NCI-H526 (cell line): ENCODE data around the gene CNTROB.
"Not testable (repeated sequence)": the region's sequence is repeated elsewhere in the genome, so short reads cannot be mapped to it uniquely, and the experiment has no call there.

Experiments
- DNase-seq, 2 experiments: peaks; one replicate each; lab custom pipeline; 2025; lab: John Stamatoyannopoulos, UW

CNTROB gene

DNA sequence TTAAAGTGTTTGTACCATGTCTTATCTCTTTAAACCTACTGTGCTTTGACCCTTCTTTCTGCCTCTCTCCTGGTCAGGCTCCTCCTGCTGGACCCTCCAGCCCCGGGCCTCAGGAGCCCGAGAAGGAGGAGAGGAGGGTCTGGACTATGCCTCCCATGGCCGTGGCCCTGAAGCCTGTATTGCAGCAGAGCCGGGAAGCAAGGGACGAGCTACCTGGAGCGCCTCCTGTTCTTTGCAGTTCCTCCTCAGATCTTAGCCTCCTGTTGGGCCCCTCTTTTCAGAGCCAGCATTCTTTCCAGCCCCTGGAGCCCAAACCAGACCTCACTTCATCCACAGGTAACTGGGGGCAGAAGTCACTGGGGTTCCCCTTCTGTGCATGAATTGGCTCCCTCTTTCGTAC is 13.6 kb downstream of the CNTROB start:
- DNase-seq = no peak

DNA sequence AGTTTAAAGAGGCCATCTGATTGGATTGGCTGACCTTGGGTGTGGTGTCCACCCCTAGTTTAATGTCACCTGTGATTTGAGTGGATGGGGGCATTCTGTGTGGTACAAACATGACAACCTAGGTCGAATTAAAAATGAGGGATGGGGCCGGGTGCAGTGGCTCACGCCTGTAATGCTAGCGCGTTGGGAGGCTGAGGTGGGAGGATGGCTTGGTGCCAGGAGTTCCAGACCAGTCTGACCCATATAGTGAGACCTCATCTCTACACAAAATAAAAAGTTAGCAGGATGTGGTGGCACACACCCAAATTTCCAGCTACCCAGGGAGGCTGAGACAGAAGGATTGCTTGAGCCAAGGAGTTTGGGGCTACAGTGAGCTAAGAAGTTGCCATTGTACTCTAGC is 14.4 kb downstream of the CNTROB start:
- DNase-seq = no peak

DNA sequence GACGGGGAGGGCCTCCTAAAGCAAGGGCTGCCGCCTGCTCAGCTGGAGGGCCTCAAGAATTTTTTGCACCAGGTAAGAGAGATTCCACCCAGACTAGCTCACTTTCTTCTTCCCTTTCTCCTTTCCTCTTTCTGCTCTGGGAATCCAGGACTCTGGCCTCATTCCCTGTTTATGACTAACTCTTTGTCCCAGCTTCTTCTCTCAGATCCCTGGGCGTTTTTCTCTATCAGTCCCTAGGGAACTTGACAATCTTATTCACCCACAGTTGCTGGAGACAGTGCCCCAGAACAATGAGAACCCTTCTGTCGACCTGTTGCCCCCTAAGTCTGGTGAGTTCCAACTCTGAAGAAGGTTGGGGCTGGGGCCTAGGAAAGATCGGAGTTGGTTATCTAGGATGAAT is 15.6 kb downstream of the CNTROB start:
- no peak for DNase-seq

DNA sequence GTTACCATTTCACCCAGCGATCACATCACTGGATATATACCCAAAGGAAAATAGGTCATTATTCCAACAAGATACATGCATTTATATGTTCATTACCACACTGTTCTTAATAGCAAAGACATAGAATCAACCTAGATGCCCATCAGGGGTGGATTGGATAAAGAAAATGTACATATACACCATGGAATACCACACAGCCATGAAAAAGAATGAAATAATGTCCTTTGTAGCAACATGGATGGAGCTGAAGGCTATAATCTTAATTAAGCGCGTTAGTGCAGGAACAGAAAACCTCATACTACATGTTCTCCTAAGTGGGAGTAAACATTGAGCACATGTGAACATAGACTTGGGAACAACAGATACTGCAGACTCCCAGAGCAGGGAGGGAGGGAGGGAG is 18.6 kb downstream of the CNTROB start:
- no peak for DNase-seq

DNA sequence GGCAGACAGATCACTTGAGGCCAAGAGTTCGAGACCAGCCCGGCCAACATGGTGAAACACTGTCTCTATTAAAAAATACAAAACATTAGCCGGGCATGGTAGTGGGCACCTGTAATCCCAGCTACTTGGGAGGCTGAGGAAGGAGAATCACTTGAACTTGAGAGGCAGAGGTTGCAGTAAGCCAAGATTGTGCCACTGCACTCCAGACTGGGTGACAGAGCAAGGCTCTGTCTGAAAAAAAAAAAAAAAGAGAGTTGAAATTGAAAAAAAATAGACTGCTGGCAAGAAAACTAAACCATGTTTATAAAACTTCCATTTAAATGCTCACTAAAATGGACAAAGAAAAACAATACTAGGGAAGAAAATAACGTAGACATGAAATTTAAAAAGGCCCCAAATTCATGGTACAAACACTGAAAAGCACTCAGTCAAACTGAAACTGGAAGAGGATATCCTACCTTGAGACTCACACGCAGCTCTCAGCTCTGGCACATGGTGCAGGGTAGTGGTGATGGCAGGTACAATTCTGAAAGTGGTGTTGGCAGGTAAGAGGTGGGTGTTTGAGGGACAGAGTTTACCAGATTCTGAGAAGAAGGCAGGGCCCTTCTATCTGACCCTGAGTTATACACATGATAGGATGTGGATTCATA is 19.3 kb downstream of the CNTROB start:
- no peak for DNase-seq

DNA sequence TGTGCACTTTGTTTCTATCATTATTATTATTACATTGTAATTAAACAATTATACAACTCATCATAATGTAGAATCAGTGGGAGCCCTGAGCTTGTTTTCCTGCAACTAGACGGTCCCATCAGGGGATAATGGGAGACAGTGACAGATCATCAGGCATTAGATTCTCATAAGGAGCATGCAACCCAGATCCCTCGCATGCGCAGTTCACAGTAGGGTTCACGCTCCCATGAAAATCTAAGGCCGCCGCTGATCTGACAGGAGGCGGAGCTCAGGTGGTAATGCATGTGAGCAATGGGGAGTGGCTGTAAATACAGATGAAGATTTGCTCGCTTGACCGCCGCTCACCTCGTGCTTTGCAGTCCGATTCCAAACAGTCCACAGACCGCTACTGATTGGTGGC is 21.3 kb downstream of the CNTROB start:
- not testable (repeated sequence) for DNase-seq

DNA sequence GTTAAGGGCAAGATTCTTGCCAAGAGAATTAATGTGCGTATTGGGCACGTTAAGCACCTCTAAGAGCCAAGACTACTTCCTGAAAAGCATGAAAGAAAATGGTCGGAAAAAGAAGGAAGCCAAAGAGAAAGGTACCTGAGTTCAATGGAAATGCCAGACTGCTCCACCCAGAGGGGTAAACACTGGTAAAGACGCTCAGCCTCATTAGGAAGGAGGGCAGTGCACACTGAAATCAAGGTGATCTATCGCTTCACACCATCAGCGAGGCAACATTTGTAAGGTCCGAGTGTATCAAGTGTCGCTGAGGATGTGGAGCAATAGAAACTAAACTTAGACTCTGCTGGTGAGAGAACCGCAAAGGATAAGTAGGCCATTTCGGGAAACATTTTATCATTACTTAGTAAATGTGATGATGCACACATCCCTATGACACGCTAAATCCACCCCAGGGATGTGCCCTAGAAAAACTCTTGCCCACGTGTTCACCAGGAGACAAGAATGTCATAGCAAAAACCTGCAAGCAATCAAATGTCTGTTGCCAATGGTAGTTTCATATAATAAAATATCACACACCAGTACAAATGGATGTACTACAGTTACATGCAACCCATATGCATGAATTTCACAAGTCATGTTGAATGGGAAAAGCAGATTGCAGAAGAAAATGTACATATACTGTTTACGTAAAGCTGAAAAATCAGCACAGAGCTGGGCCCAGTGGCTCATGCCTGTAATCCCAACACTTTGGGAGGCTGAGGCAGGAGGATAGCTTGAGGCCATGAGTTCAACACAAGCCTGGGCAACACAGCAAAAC is 23.6 kb downstream of the CNTROB start:
- DNase-seq = no peak

DNA sequence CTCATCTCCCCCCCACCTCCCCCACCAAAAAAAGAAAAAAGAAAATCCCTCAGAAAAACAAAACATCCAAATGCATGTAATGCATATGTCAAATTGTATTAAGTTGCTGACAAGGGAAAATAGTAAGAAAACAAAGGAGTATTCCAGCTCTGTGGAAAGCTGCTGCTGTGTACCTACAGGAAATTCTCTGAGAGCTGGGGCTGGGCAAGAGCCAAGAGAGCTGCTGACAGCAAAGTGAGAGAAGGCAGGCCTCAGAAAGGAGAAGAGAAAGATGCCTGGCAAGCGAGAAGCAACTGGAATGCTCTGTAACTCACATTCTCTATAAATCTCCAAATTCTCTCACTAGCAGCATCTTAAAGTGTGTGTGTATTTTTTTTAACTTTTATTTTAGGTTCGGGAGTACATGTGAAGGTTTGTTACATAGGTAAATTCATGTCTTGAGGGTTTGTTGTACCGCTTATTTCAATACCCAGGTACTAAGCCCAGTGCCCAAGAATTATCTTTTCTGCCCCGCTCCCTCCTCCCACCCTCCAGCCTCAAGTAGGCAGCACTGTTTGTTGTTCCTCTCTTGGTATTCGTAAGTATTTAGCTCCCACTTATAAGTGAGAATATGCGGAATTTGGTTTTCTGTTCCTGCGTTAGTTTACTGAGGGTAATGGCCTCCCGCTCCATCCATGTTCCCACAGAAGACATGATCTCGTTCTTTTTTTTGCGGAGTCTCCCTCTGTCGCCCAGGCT is 24.4 kb downstream of the CNTROB start:
- no peak for DNase-seq

DNA sequence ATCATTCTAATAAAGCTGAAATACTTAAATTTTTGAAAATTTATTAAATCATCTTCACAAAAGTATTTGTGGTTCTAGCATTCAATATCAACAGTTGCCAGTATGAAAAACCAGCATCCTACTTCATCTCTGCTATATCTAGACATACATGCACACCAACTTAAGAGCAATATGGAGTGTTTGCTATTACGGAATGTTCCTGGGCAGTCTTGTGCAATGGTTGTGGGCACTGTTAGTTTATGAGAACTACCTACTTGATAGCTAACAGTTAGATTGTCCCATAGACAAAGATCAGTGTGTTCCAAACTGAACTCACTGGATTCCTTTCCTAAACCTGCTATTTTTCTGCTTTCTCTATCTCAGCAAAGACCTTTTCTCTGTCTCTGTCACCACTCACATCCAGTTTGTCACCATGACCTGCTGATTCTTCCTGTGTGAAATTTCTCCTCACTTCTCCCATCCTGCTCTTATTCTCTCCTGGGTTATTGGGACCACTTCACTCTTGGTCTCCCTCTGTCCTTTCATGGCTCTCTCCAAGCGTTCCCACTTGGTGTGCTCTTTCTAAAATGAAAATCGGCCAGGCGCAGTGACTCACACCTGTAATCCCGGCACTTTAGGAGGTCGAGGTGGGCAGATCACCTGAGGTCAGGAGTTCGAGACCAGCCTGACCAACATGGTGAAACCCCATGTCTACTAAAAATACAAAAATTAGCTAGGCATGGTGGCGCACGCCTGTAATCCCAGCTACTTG is 27.7 kb downstream of the CNTROB start:
- no peak for DNase-seq

DNA sequence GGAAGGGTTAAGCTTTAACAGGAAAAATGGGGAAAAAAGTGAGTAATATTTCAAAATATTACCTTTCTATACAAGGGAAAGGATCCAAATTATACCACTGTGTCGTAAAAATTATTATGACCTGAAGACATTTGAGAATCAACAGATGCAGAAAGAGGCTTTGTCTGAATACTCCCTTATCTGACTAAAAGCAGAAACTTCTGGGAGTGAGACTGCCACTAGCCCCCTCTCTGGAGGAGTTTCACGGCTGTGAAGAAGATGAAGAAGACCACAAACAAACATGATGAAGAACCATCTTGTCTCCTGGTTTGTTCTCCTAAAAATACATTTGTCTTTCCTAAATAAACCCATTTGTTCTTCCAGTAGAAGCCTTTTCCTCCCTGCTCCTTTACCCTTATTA is 29.4 kb downstream of the CNTROB start:
- DNase-seq = no peak

DNA sequence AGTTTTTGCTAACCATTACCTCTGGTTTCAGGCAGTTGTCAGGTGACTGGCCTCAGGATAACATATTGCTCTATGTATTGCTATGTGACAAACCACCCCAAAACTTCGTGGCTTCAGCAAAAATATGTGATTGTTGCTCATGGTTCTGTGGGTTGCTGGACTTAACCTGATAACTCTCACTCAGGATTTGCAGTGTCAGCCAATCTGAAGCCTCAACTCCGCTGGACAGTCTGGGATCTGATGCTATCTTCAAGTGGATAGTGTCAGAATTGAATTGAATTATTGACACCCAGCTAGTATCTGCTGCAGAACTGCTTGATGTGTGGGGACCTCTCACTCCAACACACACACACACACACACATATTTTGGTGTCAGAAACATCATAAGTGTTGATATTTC is 35.7 kb downstream of the CNTROB start:
- no peak for DNase-seq

DNA sequence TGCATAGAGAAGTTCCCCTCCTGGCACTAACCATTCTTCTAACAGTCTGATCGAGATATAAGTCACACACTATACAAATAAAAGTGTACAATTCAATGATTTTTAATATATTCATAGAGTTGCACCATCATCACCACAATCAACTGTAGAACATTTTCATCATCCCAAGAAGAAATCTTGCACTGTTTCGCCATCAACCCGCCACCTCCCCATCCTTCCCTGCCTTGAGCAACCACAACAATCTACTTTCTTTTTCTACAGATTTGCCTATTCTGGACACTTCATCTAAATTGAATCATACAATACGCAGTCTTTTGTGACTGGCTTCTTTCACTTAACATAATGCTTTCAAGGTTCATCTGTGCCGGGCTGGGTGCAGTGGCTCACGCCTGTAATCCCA is 37.4 kb downstream of the CNTROB start:
- no peak for DNase-seq

DNA sequence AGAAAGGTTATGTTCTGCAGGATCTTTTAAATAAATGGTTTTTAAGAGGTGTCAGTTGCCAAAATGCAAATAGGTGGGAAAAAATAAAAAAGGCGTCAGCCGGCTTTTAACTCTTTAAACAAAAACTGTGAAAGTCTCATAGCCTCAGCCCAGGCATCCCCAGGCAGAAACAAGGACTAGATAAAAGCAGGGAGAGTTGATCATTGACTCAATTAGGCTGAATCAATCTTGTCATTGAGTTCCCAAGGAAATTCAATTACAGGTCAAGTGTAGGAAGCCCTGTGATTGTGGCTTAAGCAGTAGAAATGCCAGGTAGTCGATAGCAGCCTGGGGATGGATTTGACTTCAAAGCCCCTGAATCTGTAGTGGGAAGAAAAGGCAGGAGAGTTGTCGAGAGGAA is 39.6 kb downstream of the CNTROB start:
- no peak for DNase-seq

DNA sequence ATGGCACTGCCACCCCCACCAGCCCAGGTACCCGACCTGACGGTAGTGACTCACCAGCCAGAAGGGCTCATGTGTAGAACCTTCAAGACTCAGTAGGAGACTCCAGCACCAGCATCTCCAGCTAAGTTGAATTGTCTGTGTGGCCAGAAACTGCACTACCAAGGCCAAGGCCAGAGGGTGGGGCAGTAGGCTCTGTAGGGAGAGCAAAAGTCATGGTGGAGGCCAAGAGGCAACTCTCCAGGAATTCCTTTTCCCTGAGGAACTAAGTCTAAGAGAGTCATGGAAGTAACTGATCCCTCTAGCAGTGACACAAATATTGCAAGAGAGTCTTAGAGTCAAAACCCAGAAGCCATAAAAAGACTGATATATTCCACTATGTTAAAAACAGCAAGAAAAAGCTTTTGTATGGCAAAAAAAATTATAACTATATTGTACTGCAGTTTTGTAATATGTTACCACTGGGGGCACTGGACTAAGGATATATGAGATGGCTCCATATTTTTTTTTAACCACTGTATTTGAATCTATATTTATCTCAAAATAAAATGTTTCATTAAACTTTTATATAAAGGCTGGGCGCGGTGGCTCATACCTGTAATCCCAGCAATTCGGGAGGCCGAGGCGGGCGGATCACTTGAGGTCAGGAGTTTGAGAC is 40.3 kb downstream of the CNTROB start:
- DNase-seq = no peak

DNA sequence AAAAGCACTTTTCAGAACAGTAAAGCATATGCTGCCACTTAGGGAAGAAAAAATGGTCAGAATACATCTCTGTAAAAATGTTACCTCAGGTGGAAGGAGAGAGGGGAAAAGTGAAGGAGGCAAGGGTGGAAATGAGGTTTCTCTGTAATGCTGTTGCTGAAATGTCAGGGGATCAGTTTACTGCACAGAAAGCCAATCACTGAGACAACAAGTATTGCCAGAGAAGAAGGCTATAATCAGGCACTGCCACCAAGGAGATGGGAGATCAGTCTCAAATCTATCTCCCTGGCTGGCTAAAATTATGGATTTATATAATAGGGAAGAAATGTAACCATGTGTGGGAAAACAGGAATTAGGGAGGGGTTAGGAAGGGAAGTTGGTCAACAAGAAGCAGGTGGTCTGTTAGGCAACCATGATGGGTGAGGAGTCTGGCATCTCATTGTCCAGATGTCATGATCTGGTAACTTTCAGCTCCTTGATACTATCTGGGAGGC is 42.7 kb downstream of the CNTROB start:
- DNase-seq = no peak

DNA sequence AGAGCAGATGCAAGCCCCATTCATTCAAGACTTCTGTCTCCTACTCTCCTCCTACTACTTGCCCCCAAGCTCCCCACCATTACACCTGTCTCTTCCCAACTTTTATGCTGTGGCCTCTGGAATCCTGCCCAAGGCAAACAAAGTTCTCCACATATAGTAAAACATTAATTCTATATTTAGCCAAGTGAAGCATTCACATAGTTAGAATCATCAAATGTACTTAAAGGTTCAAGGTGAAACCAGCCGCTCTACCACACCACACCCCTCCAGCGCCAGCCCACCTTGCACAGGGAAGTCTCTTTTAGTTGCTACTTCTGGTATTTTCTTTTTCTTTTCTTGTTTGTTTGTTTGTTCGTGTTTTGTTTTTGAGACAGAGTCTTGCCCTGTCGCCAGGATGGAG is 45.0 kb downstream of the CNTROB start:
- no peak for DNase-seq

DNA sequence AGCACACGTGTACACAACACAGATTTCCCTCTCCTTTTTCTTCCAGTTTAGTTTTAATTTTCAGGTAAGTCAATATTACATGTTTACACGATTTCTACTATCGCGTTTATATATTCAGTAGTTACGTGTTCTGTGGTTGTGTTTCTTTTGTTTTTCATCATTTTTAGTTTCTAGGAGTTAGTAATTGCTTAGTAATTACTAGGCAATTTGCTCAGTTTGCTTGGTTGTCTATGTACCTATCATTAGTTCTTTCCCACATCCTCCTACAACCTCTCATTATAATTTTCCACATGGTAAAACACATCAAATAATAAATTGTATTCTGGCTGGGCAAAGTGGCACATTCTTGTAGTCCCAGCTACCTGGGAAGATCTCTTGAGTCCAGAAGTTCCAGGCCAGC is 45.8 kb downstream of the CNTROB start:
- no peak for DNase-seq

DNA sequence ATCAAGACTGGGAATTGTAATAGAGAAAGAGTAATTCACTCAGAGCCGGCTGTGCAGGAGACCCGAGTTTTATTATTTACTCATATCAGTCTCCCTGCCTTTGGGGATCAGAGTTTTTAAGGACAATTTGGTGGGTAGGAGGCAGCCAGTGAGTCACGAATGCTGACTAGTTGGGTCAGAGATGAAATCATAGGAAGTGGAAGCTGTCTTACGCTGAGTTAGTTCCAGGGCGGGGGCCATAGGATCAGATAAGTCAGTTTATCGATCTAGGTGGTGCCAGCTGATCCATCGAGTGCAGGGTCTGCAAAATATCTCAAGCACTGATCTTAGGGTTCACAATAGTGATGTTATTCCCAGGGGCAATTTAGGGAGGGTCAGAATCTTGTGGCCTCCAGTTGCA is 50.2 kb downstream of the CNTROB start:
- no peak for DNase-seq

DNA sequence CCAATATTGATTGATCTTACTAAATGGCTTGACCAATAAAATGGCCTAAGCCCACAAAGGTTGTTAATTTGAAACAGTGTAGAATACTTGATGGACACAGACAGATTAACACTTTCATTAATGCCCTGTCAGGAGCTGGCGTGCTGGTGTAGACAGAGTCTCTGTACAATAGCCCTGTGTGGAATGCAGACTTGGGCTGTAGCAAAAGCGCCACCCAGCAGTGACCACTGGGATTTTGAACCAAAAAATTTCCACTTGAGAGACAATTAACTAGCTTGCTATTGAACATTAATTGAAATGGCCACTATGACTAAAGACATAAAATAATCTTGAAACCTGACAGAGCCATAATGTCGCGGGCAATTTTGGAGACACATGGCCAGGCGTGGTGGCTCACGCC is 50.7 kb downstream of the CNTROB start:
- DNase-seq = peak in 1 of 2 experiments; percentile 14

DNA sequence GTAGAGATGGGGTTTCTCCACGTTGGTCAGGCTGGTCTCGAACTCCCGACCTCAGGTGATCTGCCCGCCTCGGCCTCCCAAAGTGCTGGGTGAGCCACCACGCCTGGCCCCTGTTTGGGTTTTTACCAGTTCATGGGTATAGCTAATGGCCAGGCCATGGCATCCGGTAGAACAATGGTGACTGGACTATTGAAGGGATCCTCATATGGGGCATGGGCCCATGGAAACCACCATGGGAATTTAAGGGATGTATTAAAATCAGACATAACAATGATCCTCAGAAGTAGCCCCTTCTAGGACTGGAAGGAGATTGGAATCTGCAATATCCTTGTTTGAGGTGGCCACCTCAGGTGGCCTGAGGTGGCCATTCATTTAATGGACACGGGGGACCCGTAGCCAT is 52.9 kb downstream of the CNTROB start:
- no peak for DNase-seq

DNA sequence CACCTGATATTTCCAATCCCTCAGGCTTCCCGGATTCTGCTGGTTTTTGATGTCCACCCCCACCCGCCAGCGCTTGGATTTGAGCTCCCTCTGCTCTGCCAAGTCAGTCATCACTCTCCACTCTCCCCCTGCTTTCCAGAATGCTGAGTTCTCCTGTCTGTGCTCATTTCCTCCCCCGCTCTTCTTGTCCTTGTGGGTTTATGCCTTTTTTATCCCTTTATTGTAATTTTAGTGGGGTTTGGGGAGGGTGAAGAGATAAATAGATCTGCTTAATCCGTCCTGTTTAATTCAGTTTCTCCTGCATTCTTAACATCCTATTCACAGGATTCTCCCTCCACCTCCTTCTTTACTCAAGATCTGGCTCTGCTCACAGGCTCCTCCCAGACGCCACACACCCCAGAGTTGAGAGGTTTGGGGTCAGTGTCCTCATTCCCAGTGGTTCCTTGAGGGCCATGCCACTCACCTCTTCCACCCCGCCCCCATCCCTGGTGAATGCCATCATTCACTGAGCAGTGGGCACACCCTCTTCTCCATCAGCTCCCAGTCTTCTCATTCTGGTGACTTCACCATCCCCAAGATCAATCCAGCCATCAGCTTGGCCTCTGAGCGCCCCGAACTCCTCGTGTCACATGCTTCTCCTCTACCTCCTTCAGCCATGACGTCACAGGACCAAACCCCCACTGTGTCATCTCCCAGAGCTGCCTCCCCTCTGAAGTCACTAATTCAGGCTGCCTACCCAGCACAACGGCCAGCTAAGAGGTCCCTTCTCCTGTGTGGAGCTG is 55.3 kb downstream of the CNTROB start:
- DNase-seq = no peak
